Mucosa of rectum (tissue), 2 donors: ENCODE results near the gene BIN2.
"Not testable (repeated sequence)": the region's sequence is repeated elsewhere in the genome, so short reads cannot be mapped to it uniquely, and the experiment has no call there.

Experiments
- H3K27ac ChIP-seq, 2 donors: one replicate each; pipeline ENCODE4 v1.7.0; 2013; ENCODE audit warnings: inconsistent platforms in 2 of 2, low read depth in 2 of 2, low read length in 2 of 2
- H3K27me3 ChIP-seq, 2 donors: one replicate each; pipeline ENCODE4 v1.7.0; 2013; ENCODE audit warnings: low read length in 2 of 2; ENCODE audit not compliant: control insufficient read depth in 2 of 2, insufficient read depth in 2 of 2
- H3K36me3 ChIP-seq, 2 donors: one replicate each; pipeline ENCODE4 v1.7.0; 2013; ENCODE audit warnings: low read length in 2 of 2; ENCODE audit not compliant: control insufficient read depth in 2 of 2, insufficient read depth in 2 of 2
- H3K4me1 ChIP-seq, 2 donors: one replicate each; pipeline ENCODE4 v1.7.0; 2013; ENCODE audit warnings: low read length in 2 of 2, mild to moderate bottlenecking in 1 of 2; ENCODE audit not compliant: control insufficient read depth in 2 of 2, insufficient read depth in 2 of 2
- H3K4me3 ChIP-seq, 2 donors: one replicate each; pipeline ENCODE4 v1.7.0; 2013; ENCODE audit warnings: low read length in 2 of 2
- H3K9ac ChIP-seq, 2 donors: one replicate each; pipeline ENCODE4 v1.7.0; 2013; ENCODE audit warnings: low read length in 2 of 2, low read depth in 1 of 2, mild to moderate bottlenecking in 1 of 2
- H3K9me3 ChIP-seq, 2 donors: one replicate each; pipeline ENCODE4 v1.7.0; 2013; ENCODE audit warnings: low read length in 2 of 2; ENCODE audit not compliant: control insufficient read depth in 2 of 2
- donor health status: healthy.
- donor health status: Normal muscosa, but diverticular disease.

BIN2 gene

DNA sequence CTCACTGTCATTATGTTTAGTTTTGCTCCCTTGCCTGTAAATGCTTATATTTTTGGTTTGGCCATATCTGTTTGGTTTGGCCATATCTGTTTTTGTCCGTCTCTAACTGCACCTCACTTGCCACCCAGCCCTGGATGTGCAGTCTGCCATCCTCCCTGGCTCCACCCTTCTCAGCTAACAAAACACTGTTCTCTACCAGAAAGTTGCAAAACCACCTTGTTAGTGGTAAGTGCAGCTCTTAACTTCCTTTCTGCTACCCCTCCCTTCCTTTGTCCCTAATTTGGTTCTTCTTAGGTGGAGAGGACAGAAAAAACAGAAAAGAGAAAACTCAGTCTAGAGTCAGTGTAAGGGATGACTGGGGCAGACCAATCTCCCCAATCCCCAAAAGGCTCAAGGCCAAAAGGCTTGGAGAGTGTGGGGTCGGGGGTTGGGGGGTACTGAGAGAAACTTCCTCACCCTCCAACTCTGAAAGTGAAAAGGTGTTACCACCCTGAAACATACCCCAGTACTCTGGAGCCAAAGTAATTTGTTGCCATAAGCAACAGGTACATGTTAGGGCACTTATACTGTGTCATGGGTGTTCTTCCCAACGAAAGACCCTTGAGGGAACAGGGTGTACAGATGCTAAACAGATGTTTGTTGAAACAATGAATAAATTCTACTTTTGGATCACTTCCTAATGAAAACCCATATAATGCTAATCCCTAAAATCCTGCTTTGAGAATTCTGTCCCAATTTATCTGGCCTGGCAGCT, 5.0 kb downstream of the BIN2 start:
- H3K9ac ChIP-seq = no peak overlapping the region
- H3K4me1 ChIP-seq = peaks cover 12 to 16% of the 10 kb centered on the region in 2 donors
- H3K4me3 ChIP-seq = peak overlapping the region in 1 of 2 donors; percentile 28
- no peaks in the 10 kb centered on the region for H3K27me3 ChIP-seq
- peak overlapping the region in 1 of 2 donors; percentile 26 for H3K27ac ChIP-seq
- no peaks in the 10 kb centered on the region for H3K36me3 ChIP-seq
- H3K9me3 ChIP-seq = no peaks in the 10 kb centered on the region

DNA sequence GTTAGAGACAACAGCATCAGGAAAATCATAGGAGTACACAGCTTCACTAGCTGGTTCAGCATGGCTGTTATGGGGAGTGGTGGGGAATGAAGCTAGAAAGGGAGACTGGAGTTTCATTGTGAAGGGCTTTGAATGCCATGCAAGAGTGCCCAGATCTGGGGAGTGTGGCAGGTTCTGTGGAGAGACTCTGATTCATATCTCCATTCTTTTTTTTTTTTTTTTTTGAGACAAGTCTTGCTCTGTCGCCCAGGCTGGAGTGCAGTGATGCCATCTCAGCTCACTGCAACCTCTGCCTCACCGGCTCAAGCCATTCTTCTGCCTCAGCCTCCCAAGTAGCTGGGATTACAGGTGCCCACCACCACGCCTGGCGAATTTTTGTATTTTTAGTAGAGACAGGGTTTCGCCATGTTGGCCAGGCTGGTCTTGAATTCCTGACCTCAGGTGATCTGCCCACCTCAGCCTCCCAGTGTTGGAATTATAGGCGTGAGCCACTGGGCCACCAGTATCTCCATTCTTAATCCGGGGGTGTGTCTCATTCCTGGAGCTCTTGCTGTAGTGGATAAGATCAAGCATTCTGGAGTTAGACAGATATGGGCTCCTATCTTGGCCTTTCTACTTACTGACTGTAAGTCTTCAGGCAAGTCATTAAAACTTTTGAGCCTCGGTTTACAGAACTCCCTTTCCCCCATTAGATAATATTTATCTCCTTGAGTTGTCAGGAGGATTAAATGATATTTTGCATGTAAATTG, 5.7 kb downstream of the BIN2 start:
- Histone ChIP-seq H3K4me3 (peak overlapping the region in 1 of 2 donors; percentile 28), H3K4me1 (peaks cover 12 to 16% of the 10 kb centered on the region in 2 donors)
- H3K9me3 ChIP-seq, H3K9ac ChIP-seq, H3K27me3 ChIP-seq, H3K27ac ChIP-seq, H3K36me3 ChIP-seq: not testable (repeated sequence)

DNA sequence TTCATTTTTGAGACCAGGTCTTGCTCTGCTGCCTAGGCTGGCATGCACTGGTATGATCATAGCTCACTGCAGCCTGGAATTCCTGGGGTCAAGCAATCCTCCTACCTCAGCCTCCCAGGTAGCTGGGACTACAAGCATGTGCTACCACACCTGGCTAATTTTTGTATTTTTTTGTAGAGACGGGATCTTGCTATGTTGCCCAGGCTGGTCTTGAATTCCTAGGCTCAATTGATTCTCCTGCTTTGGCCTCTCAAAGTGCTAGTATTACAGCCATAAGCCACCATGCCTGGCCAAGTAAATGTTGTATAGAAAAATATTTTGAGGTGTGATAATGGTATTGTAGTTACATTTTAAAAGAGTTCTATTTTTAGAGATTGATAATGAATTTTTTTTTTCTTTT, 12.6 kb downstream of the BIN2 start:
- peaks cover 9 to 19% of the 10 kb centered on the region in 2 donors for H3K4me1 ChIP-seq
- no peaks in the 10 kb centered on the region for H3K27me3 ChIP-seq
- H3K27ac ChIP-seq = no peak overlapping the region
- no peaks in the 10 kb centered on the region for H3K9me3 ChIP-seq
- H3K36me3 ChIP-seq = peaks cover 0 to 4% of the 10 kb centered on the region in 2 donors
- H3K9ac ChIP-seq = no peak overlapping the region
- H3K4me3 ChIP-seq = no peak overlapping the region

DNA sequence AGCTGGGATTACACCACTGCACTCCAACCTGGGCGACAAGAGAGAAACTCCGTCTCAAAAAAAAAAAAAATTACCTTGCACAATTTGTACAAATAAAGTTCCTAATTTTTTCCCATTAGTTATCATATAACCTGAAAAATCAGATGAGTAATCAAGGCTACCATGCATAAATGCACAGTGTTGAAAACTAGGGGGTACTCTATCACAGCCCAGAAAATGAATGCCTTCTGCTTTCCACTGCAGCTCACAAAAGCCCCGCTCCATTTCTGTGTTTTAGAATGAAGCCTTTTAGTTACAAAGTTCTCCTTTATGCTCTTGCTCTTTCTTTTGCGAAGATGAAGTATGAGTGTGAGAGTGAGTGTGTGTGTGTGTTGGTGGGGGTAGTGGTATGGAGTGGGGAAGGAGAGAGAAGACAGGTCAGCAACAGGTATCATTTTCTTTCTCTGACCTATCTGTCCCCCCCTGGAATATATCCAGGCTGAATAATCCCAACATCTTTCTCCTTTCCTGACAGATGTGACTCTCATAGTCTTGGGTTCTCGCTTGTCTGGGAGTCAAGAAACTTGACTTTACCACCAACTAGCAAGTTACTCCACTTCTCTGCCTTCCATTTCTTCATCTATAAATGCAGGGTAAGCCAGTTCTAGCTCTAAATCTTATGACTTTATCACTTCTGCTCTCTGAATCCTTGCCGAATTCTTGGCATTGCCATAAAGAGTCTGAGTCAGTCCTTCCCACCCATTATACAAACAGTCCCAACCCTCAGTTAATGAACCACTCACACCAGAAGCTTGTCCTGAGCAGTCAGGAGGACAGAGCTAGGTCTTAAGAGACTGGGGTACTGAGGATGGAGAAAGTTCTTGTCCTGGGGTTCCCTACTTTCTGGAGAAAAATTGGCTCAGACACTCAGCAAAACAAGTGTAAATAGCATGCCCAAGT, 16.1 kb downstream of the BIN2 start:
- H3K27ac ChIP-seq = peak overlapping the region; percentile 87
- peaks cover 9 to 19% of the 10 kb centered on the region in 2 donors for H3K4me1 ChIP-seq
- no peaks in the 10 kb centered on the region for H3K9me3 ChIP-seq
- H3K4me3 ChIP-seq = peak overlapping the region; percentile 26 to 29
- H3K9ac ChIP-seq = peak overlapping the region; percentile 53 to 58
- no peaks in the 10 kb centered on the region for H3K27me3 ChIP-seq
- H3K36me3 ChIP-seq = peaks cover 0 to 4% of the 10 kb centered on the region in 2 donors

DNA sequence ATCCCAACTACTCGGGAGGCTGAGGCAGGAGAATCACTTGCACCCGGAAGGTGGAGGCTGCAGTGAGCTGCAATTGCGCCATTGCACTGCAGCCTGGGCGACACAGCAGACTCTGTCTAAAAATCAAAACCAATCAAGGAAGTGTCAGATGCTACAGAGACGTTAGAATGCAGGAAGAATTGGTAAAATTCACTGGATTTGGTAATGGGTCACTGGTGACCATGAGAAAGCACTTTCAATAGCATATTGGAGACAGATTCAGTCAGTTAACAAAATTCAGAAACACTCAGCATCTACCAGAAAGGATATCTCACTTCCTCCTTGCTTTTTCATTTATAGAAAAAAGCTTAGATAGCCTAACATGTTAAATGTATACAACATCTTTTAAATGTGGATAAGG, 17.5 kb downstream of the BIN2 start:
- Histone ChIP-seq H3K27ac (no peak overlapping the region), H3K9ac (no peak overlapping the region), H3K9me3 (no peaks in the 10 kb centered on the region), H3K4me1 (peaks cover 9 to 19% of the 10 kb centered on the region in 2 donors), H3K27me3 (no peaks in the 10 kb centered on the region), H3K36me3 (peaks cover 0 to 7% of the 10 kb centered on the region in 2 donors), H3K4me3 (no peak overlapping the region)

DNA sequence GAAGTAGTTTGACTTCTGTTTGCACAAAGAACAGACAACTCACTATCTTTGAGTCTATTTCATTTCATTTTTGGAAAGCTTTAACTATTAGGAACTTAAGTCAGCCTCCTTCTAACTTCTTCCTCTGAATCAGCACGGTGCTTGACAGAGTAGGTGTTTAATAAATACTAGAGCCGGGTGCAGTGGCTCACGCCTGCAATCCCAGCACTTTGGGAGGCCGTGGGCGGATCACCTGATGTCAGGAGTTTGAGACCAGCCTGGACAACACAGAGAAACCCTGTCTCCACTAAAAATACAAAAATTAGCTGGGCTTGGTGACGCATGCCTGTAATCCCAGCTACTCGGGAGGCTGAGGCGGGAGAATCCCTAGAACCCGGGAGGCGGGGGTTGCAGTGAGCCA, 23.2 kb downstream of the BIN2 start:
- not testable (repeated sequence) for H3K27me3 ChIP-seq, H3K4me1 ChIP-seq, H3K4me3 ChIP-seq, H3K36me3 ChIP-seq, H3K27ac ChIP-seq, H3K9me3 ChIP-seq, H3K9ac ChIP-seq

DNA sequence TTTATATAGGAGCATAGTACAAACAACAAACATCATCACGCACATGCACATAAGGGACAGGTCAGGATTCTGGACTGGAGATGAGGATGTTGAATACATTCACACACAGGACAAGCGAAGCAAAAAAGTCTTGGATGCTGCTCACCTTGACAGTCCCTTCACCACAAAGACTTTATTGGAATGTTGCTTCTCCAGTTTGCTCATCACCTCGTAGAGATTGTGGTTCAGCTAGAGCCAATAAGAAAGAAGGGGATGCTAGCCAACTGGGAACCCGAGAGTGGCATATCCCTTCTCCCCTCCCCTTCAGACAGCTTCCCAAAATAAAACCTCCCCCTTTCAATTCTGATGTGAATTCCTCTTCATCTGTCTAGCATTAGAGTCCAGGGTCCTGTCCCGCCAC, 28.3 kb downstream of the BIN2 start:
- H3K27ac ChIP-seq = no peak overlapping the region
- no peak overlapping the region for H3K4me3 ChIP-seq
- H3K9ac ChIP-seq = no peak overlapping the region
- H3K9me3 ChIP-seq = no peaks in the 10 kb centered on the region
- H3K27me3 ChIP-seq = no peaks in the 10 kb centered on the region
- H3K36me3 ChIP-seq = no peaks in the 10 kb centered on the region
- H3K4me1 ChIP-seq = peaks cover 0 to 4% of the 10 kb centered on the region in 2 donors

DNA sequence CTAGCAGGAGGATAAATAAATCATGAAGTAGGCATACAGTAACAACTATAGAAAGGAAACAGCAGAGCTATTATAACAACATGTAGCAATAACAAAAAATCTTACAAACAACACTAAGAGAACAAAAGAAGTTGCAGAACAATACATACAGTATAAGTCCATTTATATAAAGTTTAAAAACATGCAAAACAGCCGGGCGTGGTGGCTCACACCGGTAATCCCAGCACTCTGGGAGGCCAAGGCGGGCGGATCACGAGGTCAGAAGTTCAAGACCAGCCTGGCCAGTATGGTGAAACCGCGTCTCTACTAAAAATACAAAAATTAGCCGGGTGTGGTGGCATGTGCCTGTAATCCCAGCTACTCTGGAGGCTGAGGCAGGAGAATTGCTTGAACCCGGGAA, 29.9 kb downstream of the BIN2 start:
- not testable (repeated sequence) for H3K36me3 ChIP-seq, H3K9me3 ChIP-seq, H3K4me1 ChIP-seq, H3K4me3 ChIP-seq, H3K9ac ChIP-seq, H3K27me3 ChIP-seq, H3K27ac ChIP-seq

DNA sequence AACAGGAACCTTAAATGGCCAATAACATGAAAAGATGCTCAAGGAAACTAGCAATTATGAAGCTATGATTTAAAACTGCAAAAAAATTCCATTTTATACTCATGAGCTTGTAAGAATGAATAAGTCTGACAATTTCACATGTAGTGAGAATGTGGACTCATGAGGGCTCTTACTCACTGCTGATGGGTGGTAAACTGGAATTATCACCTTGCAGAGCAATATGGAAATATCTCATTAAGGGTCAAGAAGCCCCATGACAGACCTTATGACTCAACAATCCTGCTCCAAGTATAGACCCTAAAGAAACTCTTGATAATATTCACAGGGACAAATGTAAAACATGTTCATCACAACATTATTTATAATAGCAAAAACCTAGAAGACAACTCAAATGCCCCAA, 30.3 kb downstream of the BIN2 start:
- Histone ChIP-seq H3K27me3 (no peaks in the 10 kb centered on the region), H3K36me3 (no peaks in the 10 kb centered on the region), H3K9me3 (no peaks in the 10 kb centered on the region), H3K9ac (no peak overlapping the region), H3K27ac (no peak overlapping the region), H3K4me3 (no peak overlapping the region), H3K4me1 (peaks cover 0 to 4% of the 10 kb centered on the region in 2 donors)
